Suprapubic skin (tissue), 4 donors: ENCODE data around the gene HSPA5. TPM values are rescaled to one million over a fixed set of nuclear protein-coding genes. Genes with fewer than 3 reads are reported as not detected.
"Not testable (repeated sequence)": the region's sequence is repeated elsewhere in the genome, so short reads cannot be mapped to it uniquely, and the experiment has no call there.

Source experiments
- DNase-seq, 2 donors: peaks; one replicate each; pipeline ENCODE4 v3.0.0-alpha.2; 2019; ENCODE audit warnings: low spot score in 2 of 2
- H3K27ac ChIP-seq: fragments of 200-600 bp; sonication (generic); one replicate; pipeline ENCODE4 v1.5.1; 2019
- H3K27me3 ChIP-seq: fragments of 200-600 bp; sonication (generic); one replicate; pipeline ENCODE4 v1.5.1; 2019
- H3K36me3 ChIP-seq: fragments of 200-600 bp; sonication (generic); one replicate; pipeline ENCODE4 v1.5.1; 2019
- H3K4me1 ChIP-seq: fragments of 200-600 bp; sonication (generic); one replicate; pipeline ENCODE4 v1.5.1; 2019
- H3K4me3 ChIP-seq: fragments of 200-600 bp; sonication (generic); one replicate; pipeline ENCODE4 v1.5.1; 2019; ENCODE audit warnings: mild to moderate bottlenecking
- H3K9me3 ChIP-seq: fragments of 200-600 bp; sonication (generic); one replicate; pipeline ENCODE4 v1.5.1; 2019
- EP300 ChIP-seq: sonication (generic); formaldehyde crosslinking; IDR thresholded peaks from one replicate; pipeline ENCODE4 v1.6.1; 2017; ENCODE audit warnings: antibody characterized with exemption
- POLR2A ChIP-seq, 2 donors: fragments of 450-650 bp; IDR thresholded peaks; one replicate each; pipeline ENCODE4 v1.6.1; 2017; ENCODE audit warnings: antibody characterized with exemption in 2 of 2, mild to moderate bottlenecking in 2 of 2, moderate library complexity in 2 of 2
- POLR2AphosphoS5 ChIP-seq, 3 donors: sonication (generic); formaldehyde crosslinking; IDR thresholded peaks; one replicate each; pipeline ENCODE4 v1.6.1; 2017; ENCODE audit warnings: antibody characterized with exemption in 3 of 3
- WGBS: methylation state at CpG from one replicate; pipeline ENCODE4 v1.1.5; 2018; 5-methylcytosine and 5-hydroxymethylcytosine counted together
- total RNA-seq, 4 donors: library from RNA; depleted of rRNA; stranded (reverse); fragments of >200 nt; gene quantifications; one replicate each; pipeline ENCODE4 v1.1.0, GENCODE V29; 2016
- TF ChIP-seq, protein P1 (sequence below), 2 donors: fragments of 200-600 bp in 1 of 2; fragments of 450-650 bp in 1 of 2; sonication (generic) in 1 of 2; IDR thresholded peaks; one replicate each; pipeline ENCODE4 v1.5.1; 2016 to 2019; ENCODE audit warnings: antibody characterized with exemption in 2 of 2, mild to moderate bottlenecking in 1 of 2, moderate library complexity in 1 of 2

HSPA5 gene
- total RNA-seq, 4 donors from 2014 or later: 42.4 to 88.4 (median 74.6) TPM

DNA sequence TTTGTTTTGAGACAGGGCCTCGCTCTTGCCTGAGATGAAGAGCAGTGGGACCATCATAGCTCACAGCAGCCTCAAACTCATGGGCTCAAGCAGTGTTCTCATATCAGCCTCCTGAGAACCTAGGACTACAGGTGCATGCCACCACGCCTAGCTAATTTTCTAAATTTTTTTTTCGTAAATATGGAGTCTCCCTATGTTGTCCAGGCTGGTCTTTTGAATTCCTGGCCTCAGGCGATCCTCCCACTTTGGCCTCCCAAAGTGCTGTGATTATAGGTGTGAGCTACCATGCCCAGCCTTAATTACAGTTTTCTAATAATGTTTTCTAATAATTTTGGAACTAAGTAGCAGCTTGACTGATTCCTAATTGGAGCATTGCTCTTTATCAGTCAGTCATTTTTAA, 35.6 kb upstream of the HSPA5 start:
- H3K4me1 ChIP-seq: peaks cover 22% of the 10 kb centered on the region
- no peak overlapping the region for H3K27ac ChIP-seq
- no peak for DNase-seq
- no peaks in the 10 kb centered on the region for H3K9me3 ChIP-seq
- H3K27me3 ChIP-seq: no peaks in the 10 kb centered on the region
- H3K36me3 ChIP-seq: no peaks in the 10 kb centered on the region
- H3K4me3 ChIP-seq: no peak overlapping the region
- TF ChIP-seq POLR2A (IDR thresholded peaks at IDR 0.05) (no peak), POLR2AphosphoS5 (IDR thresholded peaks at IDR 0.05) (no peak), EP300 (no peak)
- TF ChIP-seq, protein P1, sequence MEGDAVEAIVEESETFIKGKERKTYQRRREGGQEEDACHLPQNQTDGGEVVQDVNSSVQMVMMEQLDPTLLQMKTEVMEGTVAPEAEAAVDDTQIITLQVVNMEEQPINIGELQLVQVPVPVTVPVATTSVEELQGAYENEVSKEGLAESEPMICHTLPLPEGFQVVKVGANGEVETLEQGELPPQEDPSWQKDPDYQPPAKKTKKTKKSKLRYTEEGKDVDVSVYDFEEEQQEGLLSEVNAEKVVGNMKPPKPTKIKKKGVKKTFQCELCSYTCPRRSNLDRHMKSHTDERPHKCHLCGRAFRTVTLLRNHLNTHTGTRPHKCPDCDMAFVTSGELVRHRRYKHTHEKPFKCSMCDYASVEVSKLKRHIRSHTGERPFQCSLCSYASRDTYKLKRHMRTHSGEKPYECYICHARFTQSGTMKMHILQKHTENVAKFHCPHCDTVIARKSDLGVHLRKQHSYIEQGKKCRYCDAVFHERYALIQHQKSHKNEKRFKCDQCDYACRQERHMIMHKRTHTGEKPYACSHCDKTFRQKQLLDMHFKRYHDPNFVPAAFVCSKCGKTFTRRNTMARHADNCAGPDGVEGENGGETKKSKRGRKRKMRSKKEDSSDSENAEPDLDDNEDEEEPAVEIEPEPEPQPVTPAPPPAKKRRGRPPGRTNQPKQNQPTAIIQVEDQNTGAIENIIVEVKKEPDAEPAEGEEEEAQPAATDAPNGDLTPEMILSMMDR (IDR thresholded peaks at IDR 0.05): no peak
- 97% methylated on average over 4 of the region's 4 CpGs for WGBS

DNA sequence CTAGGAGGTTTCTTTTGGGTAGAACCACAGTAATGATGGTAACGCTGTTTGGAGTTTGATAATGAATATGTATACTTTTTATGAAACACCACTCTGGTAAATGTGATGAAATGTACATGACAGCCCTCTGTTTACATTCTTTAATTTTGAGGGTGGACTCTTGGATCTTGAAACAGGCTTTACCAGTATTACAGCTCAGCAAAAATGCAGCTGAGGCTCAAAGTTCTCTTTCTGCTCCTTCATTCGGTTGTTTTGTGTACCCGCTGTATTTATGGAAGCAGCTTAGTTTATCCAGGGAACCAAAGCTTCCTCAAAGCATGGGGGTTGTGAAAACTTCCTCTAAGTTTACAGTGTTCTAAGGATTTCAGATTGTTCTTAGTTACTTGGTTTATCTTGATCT, 31.6 kb upstream of the HSPA5 start:
- Histone ChIP-seq H3K27me3 (no peaks in the 10 kb centered on the region), H3K9me3 (no peaks in the 10 kb centered on the region), H3K4me3 (no peak overlapping the region), H3K36me3 (no peaks in the 10 kb centered on the region), H3K27ac (peak overlapping the region; percentile 42), H3K4me1 (peaks cover 40% of the 10 kb centered on the region)
- TF ChIP-seq EP300 (no peak), POLR2A (IDR thresholded peaks at IDR 0.05) (no peak), POLR2AphosphoS5 (IDR thresholded peaks at IDR 0.05) (no peak)
- TF ChIP-seq, protein P1 (IDR thresholded peaks at IDR 0.05): no peak
- WGBS: 44% methylated on average over 3 of the region's 3 CpGs
- DNase-seq: no peak

DNA sequence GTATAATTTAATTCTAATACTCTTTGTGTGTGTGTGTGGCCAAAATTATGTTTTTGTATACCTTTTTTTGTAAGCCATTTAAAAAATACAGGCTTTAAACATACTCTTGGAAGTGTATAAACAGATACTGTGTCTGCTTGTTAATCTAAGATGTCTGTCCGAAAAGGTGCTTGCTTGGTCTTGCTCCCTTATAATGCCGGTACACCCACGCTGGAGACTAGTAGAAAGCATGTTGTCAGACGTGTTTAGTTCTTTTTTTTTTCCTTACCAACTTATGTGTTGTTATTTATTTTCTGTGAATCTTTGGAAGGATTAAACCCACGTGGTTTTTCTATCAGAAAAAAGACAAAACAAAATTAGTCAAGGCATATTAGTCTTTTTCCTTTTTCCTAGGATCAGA, 29.9 kb upstream of the HSPA5 start:
- H3K4me1 ChIP-seq: peaks cover 40% of the 10 kb centered on the region
- H3K36me3 ChIP-seq: no peaks in the 10 kb centered on the region
- 32% methylated on average over 5 of the region's 5 CpGs for WGBS
- no peak for DNase-seq
- TF ChIP-seq POLR2A (IDR thresholded peaks at IDR 0.05): no peak
- TF ChIP-seq, protein P1 (IDR thresholded peaks at IDR 0.05): no peak
- no peak for TF ChIP-seq EP300
- TF ChIP-seq POLR2AphosphoS5 (IDR thresholded peaks at IDR 0.05): no peak
- no peaks in the 10 kb centered on the region for H3K27me3 ChIP-seq
- H3K9me3 ChIP-seq: no peaks in the 10 kb centered on the region
- no peak overlapping the region for H3K4me3 ChIP-seq
- H3K27ac ChIP-seq: peak overlapping the region; percentile 42

DNA sequence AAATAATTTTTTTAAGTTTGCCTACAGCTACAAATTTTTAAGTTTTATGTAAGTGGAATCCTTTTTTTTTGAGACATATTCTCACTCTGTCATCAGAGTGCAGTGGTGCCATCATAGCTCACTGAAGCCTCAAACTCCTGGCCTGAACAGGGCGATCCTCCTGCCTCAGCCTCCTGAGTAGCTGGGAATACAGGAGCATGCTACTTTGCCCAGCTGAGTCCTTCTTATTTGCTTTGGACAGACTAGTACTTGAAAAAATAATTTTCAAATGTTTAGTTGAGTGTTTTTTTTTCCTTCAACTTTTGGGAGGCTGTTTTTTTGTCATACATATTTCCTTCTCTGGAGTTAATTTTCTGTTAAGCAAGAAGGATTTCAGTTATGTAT, 27.9 kb upstream of the HSPA5 start:
- no peaks in the 10 kb centered on the region for H3K36me3 ChIP-seq
- H3K4me3 ChIP-seq: no peak overlapping the region
- no peak for DNase-seq
- 97% methylated on average over 1 of the region's 1 CpG for WGBS
- H3K27ac ChIP-seq: no peak overlapping the region
- TF ChIP-seq POLR2AphosphoS5 (IDR thresholded peaks at IDR 0.05) (no peak), EP300 (no peak), POLR2A (IDR thresholded peaks at IDR 0.05) (no peak)
- TF ChIP-seq, protein P1 (IDR thresholded peaks at IDR 0.05): no peak
- H3K4me1 ChIP-seq: peaks cover 40% of the 10 kb centered on the region
- no peaks in the 10 kb centered on the region for H3K9me3 ChIP-seq
- no peaks in the 10 kb centered on the region for H3K27me3 ChIP-seq

DNA sequence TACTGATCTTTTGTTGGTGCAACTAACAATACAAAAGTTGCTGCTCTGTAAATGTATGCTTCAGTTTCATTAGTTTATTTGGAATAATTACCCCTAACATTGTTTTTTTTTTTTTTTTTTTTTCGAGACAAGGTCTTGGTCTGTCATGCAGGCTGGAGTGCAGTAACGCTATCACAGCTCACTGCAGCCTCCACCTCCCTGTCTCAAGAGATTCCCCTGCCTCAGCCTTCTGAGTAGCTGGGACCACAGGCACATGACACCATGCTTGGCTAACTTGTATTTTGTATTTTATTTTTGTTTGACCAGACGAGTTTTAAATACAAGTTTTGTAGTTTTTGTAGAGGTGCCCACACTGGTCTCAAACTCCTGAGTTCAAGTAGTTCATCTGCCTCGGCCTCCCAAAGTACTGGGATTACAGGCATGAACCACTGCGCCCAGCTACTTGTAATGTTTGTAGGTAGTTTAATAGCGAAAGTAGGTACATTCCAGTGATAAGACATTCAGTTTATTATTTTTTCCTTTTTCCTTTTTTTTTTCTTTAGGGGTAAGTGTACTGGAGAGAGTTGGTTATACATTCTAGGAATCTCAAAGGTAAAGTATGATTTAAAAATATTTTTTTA, 27.4 kb upstream of the HSPA5 start:
- WGBS: 71% methylated on average over 6 of the region's 6 CpGs
- DNase-seq: no peak
- Histone ChIP-seq H3K9me3 (no peaks in the 10 kb centered on the region), H3K27ac (no peak overlapping the region), H3K4me1 (peaks cover 39% of the 10 kb centered on the region), H3K27me3 (no peaks in the 10 kb centered on the region), H3K36me3 (no peaks in the 10 kb centered on the region), H3K4me3 (no peak overlapping the region)
- TF ChIP-seq POLR2AphosphoS5 (IDR thresholded peaks at IDR 0.05) (no peak), POLR2A (IDR thresholded peaks at IDR 0.05) (no peak), EP300 (no peak)
- TF ChIP-seq, protein P1 (IDR thresholded peaks at IDR 0.05): no peak

DNA sequence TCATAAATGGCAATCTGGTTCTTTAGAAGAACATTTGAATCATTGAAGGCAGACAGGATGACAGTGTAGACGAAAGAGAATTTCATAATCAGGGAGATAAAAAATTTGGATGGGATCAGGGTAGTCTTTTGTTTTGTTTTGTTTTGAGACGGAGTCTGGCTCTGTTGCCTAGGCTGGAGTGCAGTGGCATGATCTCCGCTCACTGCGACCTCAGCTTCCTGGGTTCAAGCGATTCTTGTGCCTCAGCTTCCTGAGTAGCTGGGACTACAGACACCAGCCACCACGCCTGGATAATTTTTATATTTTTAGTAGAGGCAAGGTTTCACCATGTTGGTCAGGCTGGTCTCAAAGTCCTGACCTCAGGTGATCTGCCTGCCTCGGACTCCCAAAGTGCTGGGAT, 22.9 kb upstream of the HSPA5 start:
- DNase-seq, H3K27ac ChIP-seq, H3K9me3 ChIP-seq, H3K27me3 ChIP-seq, H3K4me3 ChIP-seq, H3K36me3 ChIP-seq: not testable (repeated sequence)
- WGBS: 85% methylated on average over 7 of the region's 7 CpGs
- peaks cover 23% of the 10 kb centered on the region for H3K4me1 ChIP-seq
